HepG2 (cell line): Measurements from ENCODE around the gene GPR39. TPM values are rescaled to one million over a fixed set of nuclear protein-coding genes. Genes with fewer than 3 reads are reported as not detected.

Source experiments
- ATAC-seq: fragments of 200-7000 bp; cut with Tn5 transposase; 3 replicates; pipeline ENCODE4 v1.9.1; 2020; ENCODE audit warnings: mild to moderate bottlenecking, moderate library complexity
- BruUV-seq: library from RNA; stranded (reverse); fragments of 400-500 nt; replicated peaks from 2 replicates; lab custom pipeline; 2021; lab: Mats Ljungman, UMichigan
- CTCF ChIA-PET: fragments of 300-600 bp; formaldehyde crosslinking; extraction: SDS; loops from one replicate; lab custom pipeline; 2021; ENCODE audit warnings: low total read pairs, inconsistent platforms, low intra/inter-chr PET ratio; lab: Yijun Ruan, JAX
- POLR2A ChIA-PET: fragments of 350-600 bp; sonication (Branson Sonifier 250); formaldehyde crosslinking; loops from one replicate; lab custom pipeline; 2020; ENCODE audit warnings: antibody characterized with exemption, inconsistent platforms; lab: Yijun Ruan, JAX
- DNase-seq: peaks from one replicate; pipeline ENCODE4 v3.0.0-alpha.2; 2015; ENCODE audit warnings: low spot score
- FAIRE-seq: peaks from 3 replicates; lab custom pipeline; 2011; peaks lifted over from hg19 to GRCh38; lab: Jason Lieb, UNC
- H2AFZ ChIP-seq: one replicate; pipeline ENCODE4 v1.6.1; 2011; ENCODE audit warnings: low read length, inconsistent platforms
- H3K27ac ChIP-seq: fragments of 300-600 bp; 3 replicates; pipeline ENCODE4 v1.8.0; 2011; ENCODE audit warnings: mixed run types, mild to moderate bottlenecking, mixed read lengths, low read length, inconsistent platforms; ENCODE audit not compliant: insufficient read depth; ENCODE audit errors: extremely low read length
- H3K27me3 ChIP-seq, 2 experiments: fragments of 200-600 bp in 1 of 2; 2 replicates in 1 of 2; 3 replicates in 1 of 2; pipeline versions ENCODE4 v1.6.0 to v1.8.0; 2011; ENCODE audit warnings: low read length in 2 of 2, mild to moderate bottlenecking in 2 of 2, moderate library complexity in 2 of 2, inconsistent platforms in 1 of 2; ENCODE audit not compliant: insufficient read depth in 2 of 2, control insufficient read depth in 1 of 2
- H3K36me3 ChIP-seq, 2 experiments: fragments of 200-600 bp in 1 of 2; replicated peaks in 1 of 2; 2 replicates in 1 of 2; 3 replicates in 1 of 2; pipeline versions ENCODE4 v1.5.1 to v1.8.0; 2011; ENCODE audit warnings: low read length in 2 of 2, inconsistent platforms in 1 of 2; ENCODE audit not compliant: insufficient read depth in 2 of 2, control insufficient read depth in 1 of 2
- H3K4me1 ChIP-seq: 2 replicates; pipeline ENCODE4 v1.5.1; 2012; ENCODE audit warnings: low read length, inconsistent platforms; ENCODE audit not compliant: insufficient read depth
- H3K4me2 ChIP-seq: 2 replicates; pipeline ENCODE4 v1.6.0; 2011; ENCODE audit warnings: low read depth, low read length, inconsistent platforms
- H3K4me3 ChIP-seq, 3 experiments: fragments of 200-600 bp in 1 of 3; sonication (generic), shearing (Covaris generic) in 1 of 3; replicated peaks in 1 of 3; 2 replicates each; pipeline ENCODE4 v1.5.1; 2011 to 2016; ENCODE audit warnings: low read length in 3 of 3, inconsistent platforms in 2 of 3, low read depth in 2 of 3, mild to moderate bottlenecking in 2 of 3, control low read depth in 1 of 3, mixed read lengths in 1 of 3; ENCODE audit not compliant: insufficient read depth in 1 of 3
- H3K79me2 ChIP-seq: one replicate; pipeline ENCODE4 v1.6.1; 2011; ENCODE audit warnings: low read length, inconsistent platforms; ENCODE audit not compliant: insufficient read depth
- H3K9ac ChIP-seq: 2 replicates; pipeline ENCODE4 v1.6.0; 2011; ENCODE audit warnings: mild to moderate bottlenecking, low read depth, low read length, inconsistent platforms; ENCODE audit not compliant: insufficient read depth
- H3K9me3 ChIP-seq: 2 replicates; pipeline ENCODE4 v1.5.1; 2012; ENCODE audit warnings: mild to moderate bottlenecking, low read length
- H4K20me1 ChIP-seq: 2 replicates; pipeline ENCODE4 v1.6.0; 2011; ENCODE audit warnings: inconsistent platforms, mild to moderate bottlenecking, low read length, moderate library complexity; ENCODE audit not compliant: insufficient read depth
- KDM5A ChIP-seq: fragments of 200-600 bp; sonication (generic); IDR thresholded peaks from 2 replicates; pipeline ENCODE4 v1.7.0; 2018; ENCODE audit warnings: antibody characterized with exemption, mild to moderate bottlenecking, low read length, borderline replicate concordance
- NFKB2 ChIP-seq: sonication (generic); formaldehyde crosslinking; IDR thresholded peaks from 2 replicates; pipeline ENCODE4 v1.4.0; 2020; ENCODE audit warnings: missing genetic modification reagents, borderline replicate concordance
- SOX6 ChIP-seq, 2 experiments: fragments of 450-650 bp in 1 of 2; sonication (generic) in 1 of 2; formaldehyde crosslinking in 1 of 2; IDR thresholded peaks; 2 replicates each; pipeline versions ENCODE4 v1.4.0 to v1.6.1; 2017 to 2020; ENCODE audit warnings: antibody characterized with exemption in 1 of 2, mild to moderate bottlenecking in 1 of 2, missing genetic modification reagents in 1 of 2
- TEAD2 ChIP-seq: sonication (generic); formaldehyde crosslinking; IDR thresholded peaks from 2 replicates; pipeline ENCODE4 v1.9.0; 2021; ENCODE audit warnings: missing genetic modification reagents
- ZNF138 ChIP-seq: sonication (generic); formaldehyde crosslinking; IDR thresholded peaks from 2 replicates; pipeline ENCODE4 v1.5.0; 2020; ENCODE audit warnings: mild to moderate bottlenecking, low read depth, missing genetic modification reagents
- ZNF251 ChIP-seq: sonication (generic); formaldehyde crosslinking; IDR thresholded peaks from 2 replicates; pipeline ENCODE4 v1.9.0; 2021; ENCODE audit warnings: mild to moderate bottlenecking, missing genetic modification reagents
- ZNF547 ChIP-seq: sonication (generic); formaldehyde crosslinking; IDR thresholded peaks from 2 replicates; pipeline ENCODE4 v1.5.1; 2020; ENCODE audit warnings: mild to moderate bottlenecking, missing genetic modification reagents
- ZNF652 ChIP-seq: IDR thresholded peaks from 2 replicates; pipeline ENCODE4 v1.6.1; 2016; ENCODE audit warnings: low read depth, borderline replicate concordance
- WGBS: methylation state at CpG from one replicate; pipeline ENCODE4 v1.1.6; 2017; ENCODE audit warnings: low lambda C conversion rate; 5-methylcytosine and 5-hydroxymethylcytosine counted together
- in situ Hi-C: cut with HindIII; loops from 2 replicates; pipeline ENCODE4 v1.10.0; 2017; ENCODE audit warnings: low pct_unique_long_range_greater_than_20kb; ENCODE audit not compliant: extremely low pct_ligation_motif_present
- intact Hi-C: fragments of 100-400 bp; cut with micrococcal nuclease; formaldehyde crosslinking; loops from one replicate; pipeline ENCODE4 v1.10.0; 2022; ENCODE audit not compliant: unreplicated experiment
- polyA plus RNA-seq, 8 experiments: library from polyadenylated mRNA; depleted of rRNA in 3 of 8; stranded (reverse) in 7 of 8; unstranded in 1 of 8; fragments of >200 nt; fragmentation: Illumina TruSeq in 4 of 8; extraction: Trizol in 4 of 8; gene quantifications; 2 replicates each; pipeline versions ENCODE4 v1.2.1 to v1.2.3, GENCODE V29; 2011 to 2016; ENCODE audit warnings: low read depth in 4 of 8, missing spikeins in 1 of 8, mixed read lengths in 1 of 8; ENCODE audit not compliant: insufficient read depth in 1 of 8
- total RNA-seq, 5 experiments: library from RNA; depleted of rRNA; stranded (reverse); fragments of >200 nt; fragmentation: Illumina TruSeq; extraction: Trizol; gene quantifications; 2 replicates each; pipeline ENCODE4 v1.2.3, GENCODE V29; 2016; ENCODE audit warnings: low read depth in 1 of 5
- TF ChIP-seq, protein P1 (sequence below): sonication (generic); formaldehyde crosslinking; IDR thresholded peaks from 2 replicates; pipeline ENCODE4 v1.8.1; 2023; ENCODE audit warnings: mild to moderate bottlenecking, missing genetic modification reagents, borderline replicate concordance
- TF ChIP-seq, protein P2 (sequence below), 2 experiments: sonication (generic) in 1 of 2; formaldehyde crosslinking in 1 of 2; IDR thresholded peaks; 2 replicates each; pipeline versions ENCODE4 v1.4.0 to v1.6.1; 2018 to 2020; ENCODE audit warnings: missing genetic modification reagents in 2 of 2, borderline replicate concordance in 1 of 2, low read depth in 1 of 2, mild to moderate bottlenecking in 1 of 2, missing biosample characterization in 1 of 2
- TF ChIP-seq, protein P3 (sequence below): sonication (generic); formaldehyde crosslinking; IDR thresholded peaks from 2 replicates; pipeline ENCODE4 v1.4.0; 2020; ENCODE audit warnings: missing genetic modification reagents
- TF ChIP-seq, protein P4 (sequence below): sonication (generic); formaldehyde crosslinking; IDR thresholded peaks from 2 replicates; pipeline ENCODE4 v1.5.1; 2020; ENCODE audit warnings: mild to moderate bottlenecking, missing genetic modification reagents, borderline replicate concordance
- TF ChIP-seq, protein P5 (sequence below): sonication (generic); formaldehyde crosslinking; IDR thresholded peaks from 2 replicates; pipeline ENCODE4 v1.5.0; 2020; ENCODE audit warnings: mild to moderate bottlenecking, missing genetic modification reagents, borderline replicate concordance
- TF ChIP-seq, protein P6 (sequence below): sonication (generic); formaldehyde crosslinking; conservative IDR thresholded peaks from 2 replicates; pipeline ENCODE4 v1.5.0; 2020; ENCODE audit warnings: missing genetic modification reagents

The GPR39 gene
- total and polyA plus RNA-seq, 2 of the 13 experiments (the other 11 are each of a cell fraction or from before 2014, with no cell fraction given) = 0.16 to 0.62 TPM

DNA sequence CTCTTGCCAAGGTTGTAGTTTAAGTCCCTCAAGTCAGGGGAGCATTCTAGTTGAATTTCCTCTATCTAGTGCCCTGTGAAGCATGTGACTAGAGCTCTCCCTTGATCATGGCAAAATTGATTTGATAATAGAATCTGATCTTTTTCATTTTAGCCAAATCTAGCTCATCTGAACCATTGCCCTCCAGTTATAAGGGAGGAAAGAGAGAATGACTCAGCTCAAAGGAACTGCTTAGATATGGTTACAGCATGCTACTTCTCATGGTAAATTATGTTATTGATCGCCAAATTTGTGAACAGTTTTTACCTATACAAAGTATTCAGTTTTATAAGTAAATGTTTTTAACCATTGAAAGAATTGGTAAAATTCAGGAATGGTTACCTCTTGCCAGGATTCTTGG lies 100.8 kb downstream of the GPR39 start:
- no peak overlapping the region for H2AFZ ChIP-seq
- no peak for FAIRE-seq
- intact Hi-C loops (no loop called here), in situ Hi-C loops (no loop called here)
- 31% methylated on average over 1 of the region's 1 CpG for WGBS
- no peaks in the 10 kb centered on the region for H3K79me2 ChIP-seq
- no peaks in the 10 kb centered on the region for H4K20me1 ChIP-seq
- ChIA-PET CTCF (no interaction called here), POLR2A (no interaction called here)
- no peaks in the 10 kb centered on the region for H3K27me3 ChIP-seq
- ATAC-seq = no peak
- H3K9me3 ChIP-seq = peaks cover 54% of the 10 kb centered on the region
- no peaks in the 10 kb centered on the region for H3K4me1 ChIP-seq
- no peak for DNase-seq
- H3K4me3 ChIP-seq = no peak overlapping the region
- no peaks in the 10 kb centered on the region for H3K36me3 ChIP-seq
- no peak overlapping the region for H3K27ac ChIP-seq
- H3K4me2 ChIP-seq = no peak overlapping the region
- no peak overlapping the region for H3K9ac ChIP-seq
- BruUV-seq = no TSS peak
- TF ChIP-seq, protein P1, sequence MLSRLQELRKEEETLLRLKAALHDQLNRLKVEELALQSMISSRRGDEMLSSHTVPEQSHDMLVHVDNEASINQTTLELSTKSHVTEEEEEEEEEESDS = no peak
- no peak for TF ChIP-seq NFKB2
- no peak for TF ChIP-seq ZNF138 (CRISPR knock-in tag)
- no peak for TF ChIP-seq ZNF251 (CRISPR knock-in tag)
- no peak for TF ChIP-seq ZNF547
- TF ChIP-seq TEAD2 (CRISPR knock-in tag) = no peak
- TF ChIP-seq, protein P2, sequence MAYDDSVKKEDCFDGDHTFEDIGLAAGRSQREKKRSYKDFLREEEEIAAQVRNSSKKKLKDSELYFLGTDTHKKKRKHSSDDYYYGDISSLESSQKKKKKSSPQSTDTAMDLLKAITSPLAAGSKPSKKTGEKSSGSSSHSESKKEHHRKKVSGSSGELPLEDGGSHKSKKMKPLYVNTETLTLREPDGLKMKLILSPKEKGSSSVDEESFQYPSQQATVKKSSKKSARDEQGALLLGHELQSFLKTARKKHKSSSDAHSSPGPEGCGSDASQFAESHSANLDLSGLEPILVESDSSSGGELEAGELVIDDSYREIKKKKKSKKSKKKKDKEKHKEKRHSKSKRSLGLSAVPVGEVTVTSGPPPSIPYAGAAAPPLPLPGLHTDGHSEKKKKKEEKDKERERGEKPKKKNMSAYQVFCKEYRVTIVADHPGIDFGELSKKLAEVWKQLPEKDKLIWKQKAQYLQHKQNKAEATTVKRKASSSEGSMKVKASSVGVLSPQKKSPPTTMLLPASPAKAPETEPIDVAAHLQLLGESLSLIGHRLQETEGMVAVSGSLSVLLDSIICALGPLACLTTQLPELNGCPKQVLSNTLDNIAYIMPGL (CRISPR knock-in tag; IDR thresholded peaks at IDR 0.05; ENCODE audit: borderline replicate concordance in 1 of 2, low read depth in 1 of 2) = no peak
- TF ChIP-seq, protein P3, sequence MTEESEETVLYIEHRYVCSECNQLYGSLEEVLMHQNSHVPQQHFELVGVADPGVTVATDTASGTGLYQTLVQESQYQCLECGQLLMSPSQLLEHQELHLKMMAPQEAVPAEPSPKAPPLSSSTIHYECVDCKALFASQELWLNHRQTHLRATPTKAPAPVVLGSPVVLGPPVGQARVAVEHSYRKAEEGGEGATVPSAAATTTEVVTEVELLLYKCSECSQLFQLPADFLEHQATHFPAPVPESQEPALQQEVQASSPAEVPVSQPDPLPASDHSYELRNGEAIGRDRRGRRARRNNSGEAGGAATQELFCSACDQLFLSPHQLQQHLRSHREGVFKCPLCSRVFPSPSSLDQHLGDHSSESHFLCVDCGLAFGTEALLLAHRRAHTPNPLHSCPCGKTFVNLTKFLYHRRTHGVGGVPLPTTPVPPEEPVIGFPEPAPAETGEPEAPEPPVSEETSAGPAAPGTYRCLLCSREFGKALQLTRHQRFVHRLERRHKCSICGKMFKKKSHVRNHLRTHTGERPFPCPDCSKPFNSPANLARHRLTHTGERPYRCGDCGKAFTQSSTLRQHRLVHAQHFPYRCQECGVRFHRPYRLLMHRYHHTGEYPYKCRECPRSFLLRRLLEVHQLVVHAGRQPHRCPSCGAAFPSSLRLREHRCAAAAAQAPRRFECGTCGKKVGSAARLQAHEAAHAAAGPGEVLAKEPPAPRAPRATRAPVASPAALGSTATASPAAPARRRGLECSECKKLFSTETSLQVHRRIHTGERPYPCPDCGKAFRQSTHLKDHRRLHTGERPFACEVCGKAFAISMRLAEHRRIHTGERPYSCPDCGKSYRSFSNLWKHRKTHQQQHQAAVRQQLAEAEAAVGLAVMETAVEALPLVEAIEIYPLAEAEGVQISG (CRISPR knock-in tag) = no peak
- TF ChIP-seq SOX6 (IDR thresholded peaks at IDR 0.05) = no peak
- no peak for TF ChIP-seq SOX6 (CRISPR knock-in tag; IDR thresholded peaks at IDR 0.05)
- TF ChIP-seq, protein P4, sequence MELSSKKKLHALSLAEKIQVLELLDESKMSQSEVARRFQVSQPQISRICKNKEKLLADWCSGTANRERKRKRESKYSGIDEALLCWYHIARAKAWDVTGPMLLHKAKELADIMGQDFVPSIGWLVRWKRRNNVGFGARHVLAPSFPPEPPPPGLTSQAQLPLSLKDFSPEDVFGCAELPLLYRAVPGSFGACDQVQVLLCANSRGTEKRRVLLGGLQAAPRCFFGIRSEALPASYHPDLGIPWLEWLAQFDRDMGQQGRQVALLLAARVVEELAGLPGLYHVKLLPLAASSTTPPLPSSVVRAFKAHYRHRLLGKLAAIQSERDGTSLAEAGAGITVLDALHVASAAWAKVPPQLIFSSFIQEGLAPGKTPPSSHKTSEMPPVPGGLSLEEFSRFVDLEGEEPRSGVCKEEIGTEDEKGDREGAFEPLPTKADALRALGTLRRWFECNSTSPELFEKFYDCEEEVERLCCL (CRISPR knock-in tag) = no peak
- TF ChIP-seq, protein P5, sequence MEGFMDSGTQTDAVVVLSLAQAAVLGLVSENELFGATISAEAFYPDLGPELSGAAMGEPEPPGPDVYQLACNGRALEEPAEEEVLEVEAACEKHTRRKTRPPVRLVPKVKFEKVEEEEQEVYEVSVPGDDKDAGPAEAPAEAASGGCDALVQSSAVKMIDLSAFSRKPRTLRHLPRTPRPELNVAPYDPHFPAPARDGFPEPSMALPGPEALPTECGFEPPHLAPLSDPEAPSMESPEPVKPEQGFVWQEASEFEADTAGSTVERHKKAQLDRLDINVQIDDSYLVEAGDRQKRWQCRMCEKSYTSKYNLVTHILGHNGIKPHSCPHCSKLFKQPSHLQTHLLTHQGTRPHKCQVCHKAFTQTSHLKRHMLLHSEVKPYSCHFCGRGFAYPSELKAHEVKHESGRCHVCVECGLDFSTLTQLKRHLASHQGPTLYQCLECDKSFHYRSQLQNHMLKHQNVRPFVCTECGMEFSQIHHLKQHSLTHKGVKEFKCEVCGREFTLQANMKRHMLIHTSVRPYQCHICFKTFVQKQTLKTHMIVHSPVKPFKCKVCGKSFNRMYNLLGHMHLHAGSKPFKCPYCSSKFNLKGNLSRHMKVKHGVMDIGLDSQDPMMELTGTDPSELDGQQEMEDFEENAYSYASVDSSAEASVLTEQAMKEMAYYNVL (CRISPR knock-in tag) = no peak
- no peak for TF ChIP-seq KDM5A
- TF ChIP-seq, protein P6, sequence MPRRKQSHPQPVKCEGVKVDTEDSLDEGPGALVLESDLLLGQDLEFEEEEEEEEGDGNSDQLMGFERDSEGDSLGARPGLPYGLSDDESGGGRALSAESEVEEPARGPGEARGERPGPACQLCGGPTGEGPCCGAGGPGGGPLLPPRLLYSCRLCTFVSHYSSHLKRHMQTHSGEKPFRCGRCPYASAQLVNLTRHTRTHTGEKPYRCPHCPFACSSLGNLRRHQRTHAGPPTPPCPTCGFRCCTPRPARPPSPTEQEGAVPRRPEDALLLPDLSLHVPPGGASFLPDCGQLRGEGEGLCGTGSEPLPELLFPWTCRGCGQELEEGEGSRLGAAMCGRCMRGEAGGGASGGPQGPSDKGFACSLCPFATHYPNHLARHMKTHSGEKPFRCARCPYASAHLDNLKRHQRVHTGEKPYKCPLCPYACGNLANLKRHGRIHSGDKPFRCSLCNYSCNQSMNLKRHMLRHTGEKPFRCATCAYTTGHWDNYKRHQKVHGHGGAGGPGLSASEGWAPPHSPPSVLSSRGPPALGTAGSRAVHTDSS (CRISPR knock-in tag) = no peak
- no peak for TF ChIP-seq ZNF652 (CRISPR knock-in tag)
